BLaER1 treated with 17β-estradiol and CSF1 and Interleukin-3, amounts not matched to agents 10 nM and 100 nM (cell line): Measurements from ENCODE around the gene DAD1.

Source experiments
- H3K27ac ChIP-seq, 11 experiments: shearing (Covaris generic); formaldehyde crosslinking; 2 replicates each; pipeline ENCODE4 v1.8.1; 2022
- H3K27me3 ChIP-seq, 11 experiments: shearing (Covaris generic); formaldehyde crosslinking; 2 replicates each; pipeline ENCODE4 v1.8.1; 2022
- H3K36me3 ChIP-seq, 11 experiments: shearing (Covaris generic); formaldehyde crosslinking; 2 replicates each; pipeline ENCODE4 v1.8.1; 2022
- H3K4me1 ChIP-seq, 10 experiments: shearing (Covaris generic); formaldehyde crosslinking; 2 replicates each; pipeline ENCODE4 v1.8.1; 2022
- H3K4me2 ChIP-seq, 11 experiments: shearing (Covaris generic); formaldehyde crosslinking; 2 replicates each; pipeline ENCODE4 v1.8.1; 2022
- H3K4me3 ChIP-seq, 10 experiments: shearing (Covaris generic); formaldehyde crosslinking; 2 replicates each; pipeline ENCODE4 v1.8.1; 2022
- H3K9ac ChIP-seq, 11 experiments: shearing (Covaris generic); formaldehyde crosslinking; 2 replicates each; pipeline ENCODE4 v1.8.1; 2022
- H3K9me3 ChIP-seq, 11 experiments: shearing (Covaris generic); formaldehyde crosslinking; replicated peaks in 1 of 11; 2 replicates each; pipeline ENCODE4 v1.8.1; 2022
- H4K20me1 ChIP-seq, 11 experiments: shearing (Covaris generic); formaldehyde crosslinking; 2 replicates each; pipeline ENCODE4 v1.8.1; 2022
- Cebpa-rat ChIP-seq, 11 experiments: shearing (Covaris generic); IDR thresholded peaks; 2 replicates each; pipeline ENCODE4 v1.8.1; 2022

DAD1 gene

DNA sequence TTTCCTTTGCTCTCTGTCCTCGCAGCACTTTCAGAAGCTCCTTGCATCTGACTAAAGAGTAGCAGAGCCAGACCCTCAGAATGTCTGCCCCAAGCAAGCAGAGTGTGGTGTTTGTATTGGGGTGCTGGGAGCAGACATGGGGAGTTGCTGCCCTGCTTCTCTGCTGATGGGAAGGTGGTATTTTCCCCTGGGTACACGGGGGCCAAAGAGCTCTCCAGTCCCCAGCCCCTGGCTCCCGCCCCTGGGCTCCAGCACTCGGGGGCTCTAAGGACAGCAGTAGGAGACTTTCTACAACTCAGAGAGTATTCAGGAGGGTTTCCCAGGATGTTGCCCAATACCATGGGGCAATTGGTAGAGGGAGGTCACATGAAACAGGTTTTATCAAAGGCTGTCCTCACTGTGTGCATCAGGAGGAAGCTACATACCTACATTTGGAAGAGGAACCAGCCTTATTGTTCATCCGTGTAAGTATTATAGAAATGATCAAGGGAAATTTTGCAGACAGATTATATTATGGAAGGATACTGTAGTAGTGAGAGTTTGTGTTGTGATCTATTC lies 50.3 kb downstream of the DAD1 start:
- Histone ChIP-seq H3K27ac (peak overlapping the region in 10 of 11 experiments; percentile 65 to 100 (median 77); a peak in 20 of 22 replicates), H3K4me1 (peaks cover 58 to 100% (median 99%) of the 10 kb centered on the region in 10 experiments), H3K9me3 (0 out of 22 replicates have a peak, but pooled peaks cover 0 to 3% (median 0%) of the 10 kb centered on the region in 11 experiments), H3K36me3 (peaks cover 0 to 98% (median 47%) of the 10 kb centered on the region in 11 experiments; a peak in 13 of 22 replicates), H4K20me1 (no peaks in the 10 kb centered on the region; a peak in 1 of 22 replicates), H3K9ac (peak overlapping the region in 8 of 11 experiments; percentile 3 to 77 (median 54); a peak in 14 of 22 replicates), H3K4me3 (no peak overlapping the region), H3K27me3 (no peaks in the 10 kb centered on the region), H3K4me2 (peak overlapping the region; percentile 39 to 86 (median 71))
- peak in 3 of 11 experiments; percentile 10 to 19 (median 14); a peak in 1 of 22 replicates for TF ChIP-seq Cebpa-rat (IDR thresholded peaks at IDR 0.05)

DNA sequence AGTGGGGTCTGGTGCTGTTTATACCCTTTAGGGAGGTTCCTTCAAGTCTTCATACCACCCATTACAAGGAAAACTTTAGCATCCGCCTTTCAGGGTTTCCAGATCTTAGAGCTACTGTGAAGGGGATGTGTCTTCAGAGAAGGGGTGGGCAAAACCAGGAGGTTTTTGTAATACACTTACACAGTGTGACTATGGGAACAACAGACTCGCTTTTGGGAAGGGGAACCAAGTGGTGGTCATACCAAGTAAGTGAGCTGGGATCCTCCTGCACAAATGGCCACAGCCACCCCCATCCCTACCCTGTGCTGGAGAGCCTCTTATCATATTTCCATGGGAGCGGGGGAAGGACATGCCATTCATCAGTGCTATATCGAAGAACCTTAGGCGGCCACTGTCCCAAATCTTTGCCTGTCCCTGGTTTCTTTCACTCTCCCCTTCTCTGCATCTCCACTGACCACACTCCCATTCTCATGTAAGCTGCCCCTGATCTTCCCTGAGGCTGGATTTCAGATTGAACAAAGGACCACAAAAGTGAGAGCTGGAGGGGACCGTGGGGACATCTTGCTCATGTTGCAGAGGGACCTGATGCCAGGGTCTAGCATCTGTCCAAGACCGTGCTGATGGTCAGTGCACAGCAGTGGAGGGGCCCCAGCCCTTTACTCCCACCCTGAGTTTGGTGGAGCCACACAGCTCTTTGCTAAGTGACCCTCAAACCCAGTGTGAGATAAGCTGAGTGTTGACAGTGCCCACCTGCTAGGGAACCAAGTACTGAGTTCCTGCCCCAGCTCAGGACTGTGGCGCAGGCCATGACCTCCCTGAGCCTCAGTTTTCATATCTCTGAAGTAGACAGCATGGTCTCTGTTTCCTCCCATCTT lies 51.4 kb downstream of the DAD1 start:
- H4K20me1 ChIP-seq = no peaks in the 10 kb centered on the region; a peak in 1 of 22 replicates
- H3K4me1 ChIP-seq = peaks cover 69 to 100% (median 99%) of the 10 kb centered on the region in 10 experiments
- H3K4me2 ChIP-seq = peak overlapping the region; percentile 39 to 86 (median 71)
- no peak overlapping the region for H3K4me3 ChIP-seq
- H3K9ac ChIP-seq = peak overlapping the region in 9 of 11 experiments; percentile 11 to 77 (median 52); a peak in 14 of 22 replicates
- 0 out of 22 replicates have a peak, but pooled peaks cover 0 to 3% (median 0%) of the 10 kb centered on the region in 11 experiments for H3K9me3 ChIP-seq
- H3K27me3 ChIP-seq = no peaks in the 10 kb centered on the region
- H3K36me3 ChIP-seq = peaks cover 0 to 98% (median 49%) of the 10 kb centered on the region in 11 experiments; a peak in 13 of 22 replicates
- H3K27ac ChIP-seq = peak overlapping the region; percentile 2 to 100 (median 75); a peak in 21 of 22 replicates
- TF ChIP-seq Cebpa-rat (IDR thresholded peaks at IDR 0.05) = no peak

DNA sequence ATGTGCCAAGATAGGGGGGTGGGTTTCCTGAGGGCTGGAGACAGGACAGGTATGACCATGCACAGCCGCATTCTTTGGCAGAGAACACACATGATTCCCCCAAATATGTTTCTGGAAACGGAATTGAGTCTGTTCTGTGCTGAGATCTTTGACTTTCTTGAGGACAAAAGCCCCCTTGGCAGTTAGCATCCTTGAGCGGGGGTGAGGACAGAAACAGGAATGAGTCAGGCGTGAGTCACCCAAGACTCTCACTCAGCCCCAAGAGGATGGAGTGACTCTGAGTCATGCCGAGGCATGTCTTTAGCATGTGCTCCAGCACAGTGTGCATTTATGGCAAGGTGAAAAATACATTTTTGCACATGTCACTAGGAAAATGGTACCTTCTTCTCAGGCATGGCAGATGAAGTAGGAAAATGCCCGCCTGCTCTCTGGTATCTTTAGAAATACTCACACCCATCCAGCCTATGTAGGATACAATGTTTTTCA lies 52.1 kb downstream of the DAD1 start:
- peaks cover 77 to 100% (median 99%) of the 10 kb centered on the region in 10 experiments for H3K4me1 ChIP-seq
- no peaks in the 10 kb centered on the region; a peak in 1 of 22 replicates for H4K20me1 ChIP-seq
- peak overlapping the region; percentile 2 to 100 (median 75); a peak in 21 of 22 replicates for H3K27ac ChIP-seq
- 0 out of 22 replicates have a peak, but pooled peaks cover 0 to 3% (median 0%) of the 10 kb centered on the region in 11 experiments for H3K9me3 ChIP-seq
- H3K4me3 ChIP-seq = no peak overlapping the region
- H3K27me3 ChIP-seq = no peaks in the 10 kb centered on the region
- H3K4me2 ChIP-seq = peak overlapping the region; percentile 68 to 86 (median 71)
- no peak for TF ChIP-seq Cebpa-rat (IDR thresholded peaks at IDR 0.05)
- peak overlapping the region in 9 of 11 experiments; percentile 18 to 77 (median 57); a peak in 16 of 22 replicates for H3K9ac ChIP-seq
- H3K36me3 ChIP-seq = peaks cover 0 to 98% (median 46%) of the 10 kb centered on the region in 11 experiments; a peak in 13 of 22 replicates

DNA sequence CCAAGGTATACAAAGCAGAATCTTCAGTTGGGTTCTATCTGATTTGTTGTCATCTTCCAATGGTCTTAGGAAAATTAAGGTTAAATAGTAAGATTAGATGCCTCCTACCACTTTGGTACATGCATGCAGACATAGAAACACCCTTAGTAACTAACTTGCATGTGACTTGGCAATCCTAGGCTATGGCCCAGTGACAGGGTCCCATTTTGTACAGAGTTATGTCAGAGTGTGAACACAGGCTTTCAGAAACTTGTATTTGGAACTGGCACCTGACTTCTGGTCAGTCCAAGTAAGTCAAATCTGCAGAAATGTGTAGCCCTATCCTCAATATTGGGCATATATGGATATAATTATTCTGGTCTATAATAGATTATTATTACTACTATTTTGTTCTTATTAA lies 53.1 kb downstream of the DAD1 start:
- no peak for TF ChIP-seq Cebpa-rat (IDR thresholded peaks at IDR 0.05)
- peak overlapping the region in 1 of 11 experiments; percentile 77; a peak in 4 of 22 replicates for H3K9ac ChIP-seq
- H3K36me3 ChIP-seq = peaks cover 0 to 98% (median 42%) of the 10 kb centered on the region in 11 experiments; a peak in 13 of 22 replicates
- peak overlapping the region in 8 of 11 experiments; percentile 26 to 100 (median 89); a peak in 14 of 22 replicates for H3K27ac ChIP-seq
- H3K27me3 ChIP-seq = no peaks in the 10 kb centered on the region
- no peaks in the 10 kb centered on the region; a peak in 1 of 22 replicates for H4K20me1 ChIP-seq
- H3K4me2 ChIP-seq = peak overlapping the region in 10 of 11 experiments; percentile 68 to 86 (median 73); a peak in 19 of 22 replicates
- H3K4me3 ChIP-seq = no peak overlapping the region
- H3K4me1 ChIP-seq = peaks cover 84 to 100% (median 100%) of the 10 kb centered on the region in 10 experiments
- H3K9me3 ChIP-seq = 0 out of 22 replicates have a peak, but pooled peaks cover 0 to 3% (median 0%) of the 10 kb centered on the region in 11 experiments

DNA sequence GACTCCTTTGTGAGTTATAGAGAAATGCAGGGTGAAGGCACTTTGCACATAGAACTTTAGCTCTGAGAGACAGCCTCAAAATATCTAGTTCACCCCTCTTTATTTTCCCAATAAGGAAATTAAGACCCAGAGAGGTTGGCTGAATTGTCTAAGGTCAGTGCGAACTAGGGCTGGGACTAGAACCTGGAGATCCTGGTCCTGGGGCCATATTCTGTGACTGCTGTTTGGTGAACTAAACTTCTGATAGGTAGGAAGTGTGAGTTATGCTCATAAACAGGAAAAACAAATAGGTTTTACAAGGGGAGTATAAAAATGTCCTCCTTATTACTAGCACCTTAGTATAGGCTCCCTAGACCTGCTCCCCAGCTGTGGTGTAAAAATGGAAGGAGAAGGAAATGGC lies 53.9 kb downstream of the DAD1 start:
- Histone ChIP-seq H3K27ac (peak overlapping the region in 9 of 11 experiments; percentile 11 to 100 (median 79); a peak in 17 of 22 replicates), H3K36me3 (peaks cover 0 to 97% (median 43%) of the 10 kb centered on the region in 11 experiments; a peak in 13 of 22 replicates)

DNA sequence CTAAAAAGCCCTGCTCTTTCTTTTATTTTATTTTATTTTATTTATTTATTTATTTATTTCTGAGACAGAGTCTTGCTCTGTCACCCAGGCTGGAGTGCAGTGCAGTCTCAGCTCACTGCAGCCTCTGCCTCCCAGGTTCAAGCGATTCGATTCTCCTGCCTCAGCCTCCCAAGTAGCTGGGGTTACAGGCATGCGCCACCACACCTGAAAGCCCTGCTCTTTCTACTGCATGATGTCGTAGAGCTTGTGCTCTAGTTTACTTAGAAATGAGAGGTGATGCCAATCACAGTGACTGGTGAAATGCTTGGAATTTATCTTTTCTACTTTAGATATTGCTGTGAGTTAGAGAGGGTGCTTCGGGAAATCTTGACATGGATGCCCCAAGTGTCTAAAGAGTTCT lies 54.5 kb downstream of the DAD1 start:
- H3K27ac ChIP-seq = peak overlapping the region in 9 of 11 experiments; percentile 11 to 100 (median 79); a peak in 16 of 22 replicates
- TF ChIP-seq Cebpa-rat (IDR thresholded peaks at IDR 0.05) = no peak

More for the DNA sequence above, 53.9 kb downstream of the DAD1 start:
- Histone ChIP-seq H4K20me1 (peaks cover 0 to 3% (median 0%) of the 10 kb centered on the region in 11 experiments; a peak in 1 of 22 replicates), H3K9me3 (0 out of 22 replicates have a peak, but pooled peaks cover 0 to 3% (median 0%) of the 10 kb centered on the region in 11 experiments), H3K9ac (peak overlapping the region in 4 of 11 experiments; percentile 3 to 37 (median 28); a peak in 5 of 22 replicates), H3K4me3 (no peak overlapping the region; a peak in 1 of 20 replicates), H3K4me1 (peaks cover 84 to 100% (median 99%) of the 10 kb centered on the region in 10 experiments), H3K4me2 (peak overlapping the region; percentile 8 to 86 (median 71); a peak in 20 of 22 replicates), H3K27me3 (no peaks in the 10 kb centered on the region)
- no peak for TF ChIP-seq Cebpa-rat (IDR thresholded peaks at IDR 0.05)

DNA sequence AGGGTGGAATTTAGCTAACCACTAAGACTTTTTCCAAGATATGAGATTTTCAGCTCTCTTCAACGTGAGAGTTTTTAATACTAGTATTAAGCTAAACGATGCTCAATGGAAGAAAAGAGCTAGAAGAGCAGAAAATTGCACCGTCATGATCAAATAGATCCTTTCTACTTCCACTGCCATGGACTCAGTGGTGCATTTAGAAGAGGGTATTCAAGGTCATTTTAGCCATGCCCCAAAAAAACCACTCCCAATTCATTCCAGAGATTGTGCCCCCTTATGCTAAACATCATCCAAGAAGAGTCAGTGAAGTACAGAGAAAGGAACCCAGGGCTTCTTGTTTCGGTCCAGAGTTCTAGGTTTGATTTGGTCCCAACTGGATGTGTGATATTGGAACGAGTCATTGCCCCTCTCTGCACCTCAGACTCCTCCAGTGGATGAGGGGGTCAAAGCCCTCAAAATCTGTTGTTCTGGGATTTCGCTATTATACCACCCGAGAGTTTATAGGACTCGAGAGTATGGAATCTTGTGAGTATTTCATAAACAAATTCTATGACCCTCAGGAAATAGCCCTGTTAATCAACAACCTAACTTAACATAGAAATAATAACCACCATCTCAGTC lies 55.2 kb downstream of the DAD1 start:
- Histone ChIP-seq H3K4me1 (peaks cover 75 to 100% (median 99%) of the 10 kb centered on the region in 10 experiments), H3K36me3 (peaks cover 0 to 97% (median 43%) of the 10 kb centered on the region in 11 experiments; a peak in 14 of 22 replicates), H3K9me3 (0 out of 22 replicates have a peak, but pooled peaks cover 0 to 3% (median 0%) of the 10 kb centered on the region in 11 experiments), H3K4me3 (no peak overlapping the region), H3K27ac (peak overlapping the region in 8 of 11 experiments; percentile 14 to 100 (median 89); a peak in 14 of 22 replicates), H3K9ac (peak overlapping the region in 1 of 11 experiments; percentile 1; a peak in 2 of 22 replicates), H3K27me3 (no peaks in the 10 kb centered on the region), H4K20me1 (peaks cover 0 to 12% (median 0%) of the 10 kb centered on the region in 11 experiments; a peak in 2 of 22 replicates), H3K4me2 (peak overlapping the region in 10 of 11 experiments; percentile 67 to 86 (median 73); a peak in 20 of 22 replicates)
- TF ChIP-seq Cebpa-rat (IDR thresholded peaks at IDR 0.05) = no peak

More for the DNA sequence above, 54.5 kb downstream of the DAD1 start:
- 0 out of 22 replicates have a peak, but pooled peaks cover 0 to 3% (median 0%) of the 10 kb centered on the region in 11 experiments for H3K9me3 ChIP-seq
- H3K36me3 ChIP-seq = peaks cover 0 to 97% (median 43%) of the 10 kb centered on the region in 11 experiments; a peak in 14 of 22 replicates
- H3K9ac ChIP-seq = peak overlapping the region in 4 of 11 experiments; percentile 3 to 37 (median 28); a peak in 4 of 22 replicates
- H3K4me1 ChIP-seq = peaks cover 82 to 100% (median 99%) of the 10 kb centered on the region in 10 experiments
- peak overlapping the region in 10 of 11 experiments; percentile 67 to 86 (median 73); a peak in 20 of 22 replicates for H3K4me2 ChIP-seq
- H3K27me3 ChIP-seq = no peaks in the 10 kb centered on the region
- no peak overlapping the region for H3K4me3 ChIP-seq
- H4K20me1 ChIP-seq = peaks cover 0 to 5% (median 0%) of the 10 kb centered on the region in 11 experiments; a peak in 1 of 22 replicates
